ENCODE data around the gene ZNF580. TPM values are rescaled to one million over a fixed set of nuclear protein-coding genes. Genes with fewer than 3 reads are reported as not detected.

Gene ZNF580
- total RNA-seq, 1 experiment from 2014 or later = 32.0 TPM

GRCh38 chr19:55617426-55617825 lies 23.4 kb upstream of the ZNF580 start:
- Mint-ChIP-seq H3K9me3 (0 out of 2 replicates have a peak, but pooled peaks cover 3% of the 10 kb centered on the region), H3K27ac (peak overlapping the region; percentile 68; the same call in 1 of the 2 replicates), H3K27me3 (ENCODE audit: low read depth) (0 out of 2 replicates have a peak, but pooled peaks cover 3% of the 10 kb centered on the region), H3K4me3 (no peak overlapping the region), H3K36me3 (peaks cover 19% of the 10 kb centered on the region), H3K4me1 (0 out of 2 replicates have a peak, but pooled peaks cover 3% of the 10 kb centered on the region)
- CTCF ChIA-PET = interaction anchor here (0.7 to 4.0 kb wide), 3 partner anchors 11 to 514 kb away, joined by 3 to 14 read pairs (median 9); partner anchors contain the start of gene ZNF865
- DNase-seq (ENCODE audit: low spot score) (no peak), ATAC-seq (no peak)
- TF ChIP-seq RELA (CRISPR knock-in tag; IDR thresholded peaks at IDR 0.05; ENCODE audit: borderline replicate concordance) (no peak), MYBL2 (CRISPR knock-in tag; IDR thresholded peaks at IDR 0.05) (no peak), E2F4 (CRISPR knock-in tag; IDR thresholded peaks at IDR 0.05; ENCODE audit: borderline replicate concordance, low read depth) (no peak), GABPB1 (CRISPR knock-in tag; IDR thresholded peaks at IDR 0.05) (no peak), MAX (CRISPR knock-in tag; IDR thresholded peaks at IDR 0.05) (no peak), CREB1 (CRISPR knock-in tag; IDR thresholded peaks at IDR 0.05) (no peak), HMGXB4 (CRISPR knock-in tag; IDR thresholded peaks at IDR 0.05) (no peak), GTF2I (CRISPR knock-in tag; conservative IDR thresholded peaks at IDR 0.05) (no peak), MXD4 (CRISPR knock-in tag; IDR thresholded peaks at IDR 0.05; ENCODE audit: borderline replicate concordance) (no peak), ATF3 (CRISPR knock-in tag; conservative IDR thresholded peaks at IDR 0.05) (no peak), PRDM15 (CRISPR knock-in tag; IDR thresholded peaks at IDR 0.05) (no peak)
- POLR2A ChIA-PET = no interaction called here

- Mint-ChIP-seq H3K9me3 (0 out of 2 replicates have a peak, but pooled peaks cover 3% of the 10 kb centered on the region), H3K27me3 (ENCODE audit: low read depth) (0 out of 2 replicates have a peak, but pooled peaks cover 3% of the 10 kb centered on the region), H3K27ac (no peak overlapping the region), H3K4me3 (no peak overlapping the region), H3K4me1 (peaks cover 5% of the 10 kb centered on the region; the same call in 1 of the 2 replicates), H3K36me3 (peaks cover 22% of the 10 kb centered on the region)
- ChIA-PET POLR2A (interaction anchor here (0.7 kb wide), 1 partner anchor 1189 kb away, joined by 3 read pairs; no protein-coding TSS in a partner anchor), CTCF (interaction anchor here (0.6 to 4.0 kb wide), 6 partner anchors 12 to 79 kb away, joined by 3 to 14 read pairs (median 5); partner anchors contain the start of gene ZNF865)
- DNase-seq (ENCODE audit: low spot score) (no peak), ATAC-seq (no peak)
- no peak for TF ChIP-seq CDX4 (CRISPR knock-in tag; IDR thresholded peaks at IDR 0.05; ENCODE audit: borderline replicate concordance)
- TF ChIP-seq NR3C1 (CRISPR knock-in tag; conservative IDR thresholded peaks at IDR 0.05; ENCODE audit: low read depth) = no peak
- no peak for TF ChIP-seq ZNF121 (CRISPR knock-in tag; IDR thresholded peaks at IDR 0.05)
- TF ChIP-seq HMGA2 (CRISPR knock-in tag; IDR thresholded peaks at IDR 0.05) = no peak
- no peak for TF ChIP-seq ETV6 (CRISPR knock-in tag; IDR thresholded peaks at IDR 0.05)
- no peak for TF ChIP-seq NFYB (CRISPR knock-in tag; conservative IDR thresholded peaks at IDR 0.05; ENCODE audit: low read depth)
- no peak for TF ChIP-seq ZSCAN18 (CRISPR knock-in tag; IDR thresholded peaks at IDR 0.05)
- TF ChIP-seq SMAD4 (CRISPR knock-in tag; IDR thresholded peaks at IDR 0.05) = no peak
- TF ChIP-seq AFF4 (CRISPR knock-in tag; IDR thresholded peaks at IDR 0.05; ENCODE audit: borderline replicate concordance) = no peak
- TF ChIP-seq FOXK1 (CRISPR knock-in tag; IDR thresholded peaks at IDR 0.05) = no peak
Observed at GRCh38 chr19:55618426-55618825, 22.4 kb upstream of the ZNF580 start.

Measured in WTC11 (cell line).